Peyer's patch (tissue), 4 donors: ENCODE measurements around the gene TMEM52. TPM values are rescaled to one million over a fixed set of nuclear protein-coding genes. Genes with fewer than 3 reads are reported as not detected.

Experiments used
- DNase-seq, 3 donors: peaks; one replicate each; pipeline ENCODE4 v3.0.0-alpha.2; 2017 to 2019
- H3K27ac ChIP-seq, 4 donors: fragments of 200-600 bp; sonication (generic); one replicate each; pipeline ENCODE4 v1.5.1; 2016 to 2019
- H3K27me3 ChIP-seq, 2 donors: fragments of 200-600 bp; sonication (generic); one replicate each; pipeline ENCODE4 v1.5.1; 2019
- H3K36me3 ChIP-seq, 3 donors: fragments of 200-600 bp; sonication (generic); one replicate each; pipeline ENCODE4 v1.5.1; 2016 to 2019
- H3K4me1 ChIP-seq, 4 donors: fragments of 200-600 bp; sonication (generic); one replicate each; pipeline ENCODE4 v1.5.1; 2016 to 2019
- H3K4me3 ChIP-seq, 4 donors: fragments of 200-600 bp; sonication (generic); 1 replicate in 3 of 4; 2 replicates in 1 of 4; pipeline ENCODE4 v1.5.1; 2016 to 2019; ENCODE audit warnings: mild to moderate bottlenecking in 1 of 4
- H3K9me3 ChIP-seq, 4 donors: fragments of 200-600 bp; sonication (generic); one replicate each; pipeline ENCODE4 v1.5.1; 2016 to 2019; ENCODE audit warnings: mild to moderate bottlenecking in 1 of 4
- CTCF ChIP-seq, 6 experiments: fragments of 450-650 bp in 4 of 6; fragments of 200-600 bp in 2 of 6; sonication (generic) in 1 of 6; IDR thresholded peaks; one replicate each; pipeline ENCODE4 v1.5.1; 2017 to 2019; ENCODE audit warnings: antibody characterized with exemption in 6 of 6, mild to moderate bottlenecking in 3 of 6, moderate library complexity in 1 of 6
- POLR2A ChIP-seq, 2 donors: fragments of 450-650 bp; IDR thresholded peaks; one replicate each; pipeline ENCODE4 v1.5.1; 2017; ENCODE audit warnings: antibody characterized with exemption in 2 of 2, mild to moderate bottlenecking in 2 of 2, moderate library complexity in 2 of 2
- total RNA-seq, 4 donors: library from RNA; depleted of rRNA; stranded (reverse); fragments of >200 nt; gene quantifications; one replicate each; pipeline ENCODE4 v1.1.0, GENCODE V29; 2016

TMEM52 gene
- total RNA-seq, 4 donors from 2014 or later, result 2.2 to 11.6 (median 6.4) TPM

GRCh38 chr1:1924849-1925248 is 5.8 kb upstream of the TMEM52 start:
- no peaks in the 10 kb centered on the region for H3K36me3 ChIP-seq
- no peak for DNase-seq
- H3K27ac ChIP-seq, result no peak overlapping the region
- TF ChIP-seq CTCF (IDR thresholded peaks at IDR 0.05), result no peak
- no peak for TF ChIP-seq POLR2A (IDR thresholded peaks at IDR 0.05)
- H3K4me3 ChIP-seq, result no peak overlapping the region
- H3K9me3 ChIP-seq, result no peaks in the 10 kb centered on the region
- H3K27me3 ChIP-seq, result no peaks in the 10 kb centered on the region
- H3K4me1 ChIP-seq, result peaks cover 0 to 18% (median 3%) of the 10 kb centered on the region in 4 donors

- no peak overlapping the region for H3K4me3 ChIP-seq
- TF ChIP-seq POLR2A (IDR thresholded peaks at IDR 0.05) (no peak), CTCF (IDR thresholded peaks at IDR 0.05) (no peak)
- no peaks in the 10 kb centered on the region for H3K36me3 ChIP-seq
- no peaks in the 10 kb centered on the region for H3K9me3 ChIP-seq
- H3K27ac ChIP-seq, result no peak overlapping the region
- DNase-seq, result no peak
- H3K27me3 ChIP-seq, result no peaks in the 10 kb centered on the region
- H3K4me1 ChIP-seq, result peaks cover 0 to 21% (median 4%) of the 10 kb centered on the region in 4 donors
Observed at GRCh38 chr1:1924386-1924785, 5.3 kb upstream of the TMEM52 start.

GRCh38 chr1:1922956-1923833 is 4.1 kb upstream of the TMEM52 start:
- TF ChIP-seq CTCF (IDR thresholded peaks at IDR 0.05), result no peak
- peak; percentile 68 to 74 for TF ChIP-seq POLR2A (IDR thresholded peaks at IDR 0.05)
- peak overlapping the region in 3 of 4 donors; percentile 67 to 76 (median 75) for H3K27ac ChIP-seq
- H3K27me3 ChIP-seq, result no peaks in the 10 kb centered on the region
- peak overlapping the region in 2 of 4 donors; percentile 33 to 36 for H3K4me3 ChIP-seq
- peaks cover 7 to 28% (median 10%) of the 10 kb centered on the region in 4 donors for H3K4me1 ChIP-seq
- no peaks in the 10 kb centered on the region for H3K9me3 ChIP-seq
- H3K36me3 ChIP-seq, result no peaks in the 10 kb centered on the region
- DNase-seq, result peak in 2 of 3 donors; percentile 82

GRCh38 chr1:1922702-1922955 is 3.5 kb upstream of the TMEM52 start:
- H3K4me1 ChIP-seq, result peaks cover 8 to 29% (median 12%) of the 10 kb centered on the region in 4 donors
- H3K9me3 ChIP-seq, result no peaks in the 10 kb centered on the region
- H3K27ac ChIP-seq, result peak overlapping the region in 1 of 4 donors; percentile 75
- H3K4me3 ChIP-seq, result no peak overlapping the region
- no peaks in the 10 kb centered on the region for H3K27me3 ChIP-seq
- no peak for DNase-seq
- TF ChIP-seq CTCF (IDR thresholded peaks at IDR 0.05) (no peak), POLR2A (IDR thresholded peaks at IDR 0.05) (no peak)
- H3K36me3 ChIP-seq, result no peaks in the 10 kb centered on the region

- Histone ChIP-seq H3K9me3 (no peaks in the 10 kb centered on the region), H3K36me3 (no peaks in the 10 kb centered on the region), H3K27me3 (no peaks in the 10 kb centered on the region), H3K4me3 (no peak overlapping the region), H3K4me1 (peaks cover 8 to 29% (median 12%) of the 10 kb centered on the region in 4 donors), H3K27ac (no peak overlapping the region)
- TF ChIP-seq POLR2A (IDR thresholded peaks at IDR 0.05), result no peak
- TF ChIP-seq CTCF (IDR thresholded peaks at IDR 0.05), result no peak
- no peak for DNase-seq
Observed at GRCh38 chr1:1921901-1922701, 3.0 kb upstream of the TMEM52 start.
